GM20431 (cell line): Measurements from ENCODE around the gene TP53BP1.

Source experiments
- in situ Hi-C: fragments of 300-500 bp; cut with MseI, MboI; formaldehyde crosslinking; loops from one replicate; pipeline ENCODE4 v1.15.0; 2020; ENCODE audit warnings: low sequenced_read_pairs; ENCODE audit not compliant: unreplicated experiment

Gene TP53BP1

GRCh38 chr15:43493703-43494472 is 932 bp upstream of the TP53BP1 start:
- in situ Hi-C loops, result no loop called here

- in situ Hi-C loops, result no loop called here
Observed at GRCh38 chr15:43492266-43492665, 690 bp downstream of the TP53BP1 start.

DNA sequence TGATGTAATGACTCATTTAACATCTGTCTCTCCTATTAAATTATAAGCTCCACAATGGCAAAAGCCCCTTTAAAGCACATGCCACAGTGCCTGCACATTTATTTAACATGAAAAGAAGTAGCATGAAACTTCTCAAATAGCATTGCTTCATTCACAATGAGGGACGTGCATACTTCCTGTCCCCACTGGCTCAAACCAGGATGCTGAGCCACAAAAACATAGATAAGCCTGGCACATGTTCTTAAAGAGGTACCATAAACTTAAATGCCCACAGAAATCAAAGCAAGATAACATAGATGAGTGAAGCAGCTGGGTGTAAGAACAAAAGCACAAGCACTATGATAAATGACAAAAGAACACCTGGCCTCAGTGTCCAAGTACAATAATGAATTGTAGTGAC is 3.8 kb downstream of the TP53BP1 start:
- in situ Hi-C loops, result no loop called here

GRCh38 chr15:43488790-43489189 is 4.2 kb downstream of the TP53BP1 start:
- in situ Hi-C loops, result no loop called here

DNA sequence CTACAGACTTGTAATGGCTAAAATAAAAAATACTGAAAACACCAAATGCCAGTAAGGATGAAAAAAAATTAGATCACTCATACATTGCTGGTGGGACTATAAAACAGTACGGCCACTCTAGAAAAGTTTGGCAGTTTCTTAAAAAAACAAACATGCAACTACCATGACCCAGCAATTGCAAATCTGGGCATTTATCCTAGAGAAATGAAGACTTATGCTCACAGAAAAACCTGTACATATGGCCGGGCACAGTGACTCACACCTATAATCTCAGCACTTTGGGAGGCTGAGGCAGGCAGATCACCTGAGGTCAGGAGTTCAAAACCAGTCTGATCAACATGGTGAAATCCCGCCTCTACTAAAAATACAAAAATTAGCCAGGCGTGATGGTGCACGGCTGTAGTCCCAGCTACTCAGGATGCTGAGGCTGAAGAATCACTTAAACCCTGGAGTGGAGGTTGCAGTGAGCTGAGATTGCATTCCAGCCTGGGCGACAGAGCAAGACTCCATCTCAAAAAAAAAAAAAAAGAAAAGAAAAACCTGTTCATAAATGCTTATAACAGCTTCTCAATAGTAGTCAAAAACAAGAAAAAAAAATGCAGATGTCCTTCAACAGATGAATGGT is 5.6 kb downstream of the TP53BP1 start:
- in situ Hi-C loops, result no loop called here

DNA sequence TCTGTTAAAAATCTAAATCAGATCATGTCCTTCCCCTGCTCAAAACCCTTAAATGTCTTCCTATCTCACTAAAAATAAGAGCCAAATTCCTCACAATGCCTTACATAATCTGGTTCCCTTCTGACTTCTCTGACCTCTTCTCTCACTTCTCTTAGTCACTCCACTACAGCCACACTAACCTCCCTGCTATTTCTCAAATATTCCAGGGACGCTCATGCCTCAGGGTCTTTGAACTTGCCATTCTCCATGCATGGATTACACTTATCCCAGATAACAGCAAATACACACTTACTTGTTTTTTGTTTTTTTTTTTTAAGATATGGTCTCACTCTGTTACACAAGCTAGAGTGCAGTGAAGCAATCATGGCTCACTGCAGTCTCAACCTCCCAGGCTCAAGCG is 8.5 kb downstream of the TP53BP1 start:
- in situ Hi-C loops, result no loop called here

DNA sequence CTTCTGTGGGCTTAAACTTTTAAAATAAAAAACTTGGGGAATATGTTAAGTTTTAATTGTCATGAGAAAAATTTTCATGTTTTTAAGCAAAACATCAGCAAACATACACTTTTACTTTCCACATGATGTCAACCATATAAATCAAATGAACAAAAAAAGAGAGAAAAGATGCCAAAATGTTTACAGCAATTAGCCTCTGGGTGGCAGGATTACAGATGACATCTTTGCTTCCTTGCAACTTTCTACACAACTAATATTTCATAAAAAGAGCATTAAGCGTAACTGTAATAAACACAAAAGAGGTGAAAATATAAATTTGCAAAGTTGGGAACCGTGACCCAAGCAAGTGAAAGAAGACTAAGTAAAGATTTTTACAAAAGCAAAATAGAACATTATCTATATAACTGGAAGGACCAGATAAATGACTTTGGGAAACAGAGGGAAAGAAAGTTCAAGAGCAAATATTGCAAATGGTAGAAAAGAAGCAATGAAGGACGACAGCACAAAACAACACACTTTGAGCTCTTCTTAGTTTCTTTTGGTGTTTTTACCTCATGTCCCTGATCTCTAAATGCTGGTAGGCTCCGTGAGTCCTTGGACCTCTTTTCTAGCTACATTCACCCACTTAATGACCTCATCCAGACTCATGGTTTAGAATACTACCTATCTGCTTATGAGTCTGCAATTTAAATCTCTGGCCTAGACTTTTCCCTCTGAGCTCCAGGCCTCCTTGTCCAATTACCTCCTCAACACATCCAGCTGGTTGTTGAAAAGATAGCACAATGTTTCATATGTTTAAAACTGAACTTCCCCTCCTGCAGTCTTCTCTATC is 9.4 kb downstream of the TP53BP1 start:
- in situ Hi-C loops, result no loop called here

- in situ Hi-C loops, result no loop called here
Observed at GRCh38 chr15:43473885-43474284, 19.1 kb downstream of the TP53BP1 start.

DNA sequence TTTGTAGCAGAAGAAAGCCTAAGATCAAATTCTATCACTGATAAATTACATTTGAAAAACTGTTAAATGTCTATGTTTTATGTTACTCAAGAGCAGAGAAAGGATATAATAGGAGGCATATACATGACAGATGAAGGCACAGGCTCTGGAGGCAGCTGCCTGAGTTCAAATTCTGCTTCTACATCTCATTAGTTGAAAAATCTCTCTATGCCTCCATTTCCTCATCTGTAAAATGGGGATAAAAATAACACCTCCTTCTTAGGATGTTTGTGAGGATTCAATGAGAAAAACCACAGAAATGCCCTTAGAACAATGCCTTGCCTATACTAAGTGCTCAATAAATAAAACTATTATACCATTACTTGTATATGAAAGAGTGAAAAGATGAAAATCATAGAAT is 21.0 kb downstream of the TP53BP1 start:
- in situ Hi-C loops, result no loop called here

DNA sequence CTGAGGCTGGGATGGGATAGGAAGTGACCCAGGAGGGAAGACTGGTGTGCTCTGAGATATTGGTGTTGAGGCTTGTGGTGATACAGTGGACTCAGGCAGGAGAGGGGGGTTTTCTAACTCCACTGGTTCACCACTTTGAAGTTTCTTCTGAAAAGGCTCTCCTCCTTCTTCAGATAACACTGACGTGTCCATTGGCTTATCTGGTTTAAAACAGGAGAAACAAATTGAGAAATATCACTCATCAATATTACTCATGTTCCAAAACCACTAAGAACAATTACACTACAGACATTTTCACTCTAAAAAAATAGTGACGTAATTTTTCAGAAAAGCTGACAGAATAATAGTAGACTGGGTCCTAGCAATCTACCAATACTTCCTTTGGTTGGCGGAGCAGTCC is 23.1 kb downstream of the TP53BP1 start:
- in situ Hi-C loops, result no loop called here

- in situ Hi-C loops, result no loop called here
Observed at GRCh38 chr15:43465100-43465499, 27.9 kb downstream of the TP53BP1 start.

DNA sequence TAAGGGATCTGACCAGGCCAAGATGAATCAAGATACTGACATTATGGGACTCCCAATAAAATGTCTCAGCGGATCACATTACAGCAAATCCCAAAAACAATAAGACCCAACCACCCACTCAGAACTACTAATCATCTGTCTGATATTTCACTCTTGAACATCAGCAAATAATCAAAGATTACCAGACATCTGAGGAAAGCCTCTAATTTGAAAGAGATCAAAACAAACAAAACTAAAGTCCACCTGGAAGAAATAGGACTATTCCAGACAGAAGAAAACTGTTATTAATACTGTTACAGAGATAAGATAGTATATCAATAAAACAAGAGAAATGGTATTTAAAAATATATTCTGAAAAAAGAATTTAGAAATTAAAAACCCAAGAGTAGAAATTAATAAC is 29.0 kb downstream of the TP53BP1 start:
- in situ Hi-C loops, result no loop called here

- in situ Hi-C loops, result no loop called here
Observed at GRCh38 chr15:43463507-43463906, 29.4 kb downstream of the TP53BP1 start.

DNA sequence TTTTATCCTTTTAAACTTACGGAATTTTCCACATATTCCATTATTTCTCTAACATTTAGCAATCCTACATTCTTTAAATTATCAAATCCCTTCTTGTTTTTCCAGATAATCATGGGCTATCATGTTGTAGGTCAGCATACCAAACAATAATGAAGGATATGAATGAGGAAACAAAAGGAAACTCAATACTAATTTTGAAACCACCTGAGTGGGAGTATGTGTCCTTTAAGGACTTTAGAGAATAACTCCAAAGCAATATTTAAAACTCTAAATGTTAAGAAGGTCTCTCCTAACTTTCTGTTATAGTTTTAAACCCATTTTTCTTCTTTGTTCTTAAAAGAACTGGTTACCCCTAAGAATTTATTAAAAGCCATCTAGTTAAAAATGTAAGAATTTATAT is 43.0 kb downstream of the TP53BP1 start:
- in situ Hi-C loops, result no loop called here

- in situ Hi-C loops, result no loop called here
Observed at GRCh38 chr15:43446344-43446743, 46.6 kb downstream of the TP53BP1 start.

DNA sequence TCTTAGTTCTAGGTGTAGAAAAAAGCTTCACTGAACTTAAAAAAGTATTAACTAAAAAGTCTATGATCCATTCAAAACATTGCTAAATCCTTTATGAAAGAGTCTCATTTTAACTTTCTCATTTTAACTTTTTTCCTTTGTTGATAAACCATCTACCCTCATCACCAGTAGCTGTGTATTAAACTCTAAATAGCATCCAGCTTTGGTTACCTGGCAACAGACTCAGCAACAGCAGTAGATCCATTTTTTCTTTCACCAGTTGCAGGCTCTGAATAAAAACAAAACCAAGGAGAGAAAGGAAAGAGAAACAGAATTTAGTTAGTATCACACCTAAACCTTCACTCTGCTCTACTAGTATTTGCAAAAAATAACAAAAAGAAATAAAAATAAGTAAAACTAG is 51.6 kb downstream of the TP53BP1 start:
- in situ Hi-C loops, result no loop called here

DNA sequence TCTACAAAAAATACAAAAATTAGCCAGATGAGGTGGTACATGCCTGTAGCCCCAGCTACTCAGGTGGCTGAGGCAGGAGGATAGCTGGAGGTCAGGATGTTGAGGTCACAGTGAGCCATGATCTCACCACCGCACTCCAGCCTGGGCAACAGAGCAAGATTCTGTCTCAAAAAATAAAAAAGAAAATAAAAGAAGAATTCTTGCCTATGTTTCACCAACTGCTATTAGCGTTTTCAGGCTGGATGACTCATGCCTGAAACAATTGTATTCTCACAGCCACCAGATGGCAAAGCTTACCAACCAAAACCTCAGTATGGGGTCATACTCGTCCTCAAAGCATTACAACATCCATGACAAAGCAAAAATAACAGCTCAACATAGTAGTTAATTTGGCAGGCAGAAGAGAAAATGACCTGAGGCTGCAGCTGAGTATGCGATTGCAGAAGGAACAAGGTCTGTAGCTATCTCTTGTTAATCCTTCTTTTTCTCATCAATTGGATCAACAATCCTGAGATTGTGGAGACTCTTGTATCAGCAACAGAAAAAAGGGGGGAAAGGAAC is 52.2 kb downstream of the TP53BP1 start:
- in situ Hi-C loops, result no loop called here

- in situ Hi-C loops, result no loop called here
Observed at GRCh38 chr15:43439268-43439667, 53.7 kb downstream of the TP53BP1 start.

DNA sequence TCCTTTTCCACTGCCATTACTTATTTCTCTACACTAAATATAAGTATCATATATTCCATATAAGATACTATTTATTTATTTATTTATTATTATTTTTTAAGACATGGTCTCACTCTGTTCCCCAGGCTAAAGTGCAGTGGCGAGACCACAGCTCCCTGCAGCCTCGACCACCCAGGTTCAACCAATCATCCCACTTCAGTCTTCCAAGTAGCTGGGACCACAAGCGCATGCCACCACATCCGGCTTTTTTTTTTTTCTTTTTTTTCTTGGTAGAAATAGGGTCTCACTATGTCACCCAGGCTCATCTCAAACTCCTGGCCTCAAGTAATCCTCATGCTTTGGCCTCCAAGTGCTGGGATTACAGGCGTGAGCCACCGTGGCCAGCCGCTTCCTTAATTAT is 56.6 kb downstream of the TP53BP1 start:
- in situ Hi-C loops, result no loop called here

- in situ Hi-C loops, result no loop called here
Observed at GRCh38 chr15:43434446-43434845, 58.5 kb downstream of the TP53BP1 start.
